Measurements from ENCODE around the gene FOSB. TPM values are rescaled to one million over a fixed set of nuclear protein-coding genes. Genes with fewer than 3 reads are reported as not detected.
A peak's percentile ranks its signal among the peaks of the same experiment; 100 is the strongest.

Gene FOSB
- total and polyA plus RNA-seq, 9 of the 15 experiments (the other 6 are each of a cell fraction or from before 2014, with no cell fraction given): 0.11 to 2.7 (median 0.73) TPM

DNA sequence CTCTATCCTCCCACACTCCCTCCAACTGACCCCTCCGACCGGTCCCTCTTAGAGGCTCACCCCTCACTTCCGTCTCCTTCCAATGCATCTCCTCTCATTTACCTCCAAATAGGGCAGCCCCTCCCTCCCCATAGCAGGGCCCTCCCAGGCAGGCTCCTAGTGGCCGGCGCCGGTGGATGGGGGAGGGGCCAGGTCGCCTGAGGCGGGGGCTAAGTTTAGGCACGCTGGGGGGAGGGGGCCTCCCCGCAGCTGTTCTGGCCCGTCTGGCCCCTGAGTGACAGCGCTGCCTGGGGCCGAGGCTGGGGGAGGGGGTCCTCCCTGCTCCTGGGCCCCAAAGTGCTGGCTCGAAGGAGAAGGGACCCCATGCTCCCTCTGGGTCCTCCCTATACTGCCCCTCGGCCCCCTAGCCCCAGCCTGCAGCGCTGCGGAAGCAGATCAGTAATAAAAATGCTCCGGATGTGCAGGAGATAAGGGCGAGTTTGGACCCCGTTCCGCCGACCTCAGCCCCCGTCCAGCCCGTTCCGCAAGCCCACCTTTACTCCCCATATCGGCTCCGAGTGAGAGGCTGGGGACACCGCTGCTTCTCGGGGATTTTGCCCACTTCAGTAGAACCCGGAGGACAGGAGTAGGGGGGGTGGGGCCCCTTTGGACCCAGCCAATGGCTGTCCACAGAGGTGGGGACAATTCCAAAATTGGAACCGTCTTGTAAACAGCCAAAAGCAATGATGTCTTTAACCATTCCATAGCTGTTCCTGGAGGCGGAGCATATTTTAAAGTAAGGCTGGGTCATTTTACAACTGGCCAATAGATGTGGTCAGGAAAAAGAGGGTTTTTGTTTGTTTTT, 25.1 kb downstream of the FOSB start (continued):
- no peak for TF ChIP-seq ZC3H8 (IDR thresholded peaks at IDR 0.05)
- TF ChIP-seq, protein P1, sequence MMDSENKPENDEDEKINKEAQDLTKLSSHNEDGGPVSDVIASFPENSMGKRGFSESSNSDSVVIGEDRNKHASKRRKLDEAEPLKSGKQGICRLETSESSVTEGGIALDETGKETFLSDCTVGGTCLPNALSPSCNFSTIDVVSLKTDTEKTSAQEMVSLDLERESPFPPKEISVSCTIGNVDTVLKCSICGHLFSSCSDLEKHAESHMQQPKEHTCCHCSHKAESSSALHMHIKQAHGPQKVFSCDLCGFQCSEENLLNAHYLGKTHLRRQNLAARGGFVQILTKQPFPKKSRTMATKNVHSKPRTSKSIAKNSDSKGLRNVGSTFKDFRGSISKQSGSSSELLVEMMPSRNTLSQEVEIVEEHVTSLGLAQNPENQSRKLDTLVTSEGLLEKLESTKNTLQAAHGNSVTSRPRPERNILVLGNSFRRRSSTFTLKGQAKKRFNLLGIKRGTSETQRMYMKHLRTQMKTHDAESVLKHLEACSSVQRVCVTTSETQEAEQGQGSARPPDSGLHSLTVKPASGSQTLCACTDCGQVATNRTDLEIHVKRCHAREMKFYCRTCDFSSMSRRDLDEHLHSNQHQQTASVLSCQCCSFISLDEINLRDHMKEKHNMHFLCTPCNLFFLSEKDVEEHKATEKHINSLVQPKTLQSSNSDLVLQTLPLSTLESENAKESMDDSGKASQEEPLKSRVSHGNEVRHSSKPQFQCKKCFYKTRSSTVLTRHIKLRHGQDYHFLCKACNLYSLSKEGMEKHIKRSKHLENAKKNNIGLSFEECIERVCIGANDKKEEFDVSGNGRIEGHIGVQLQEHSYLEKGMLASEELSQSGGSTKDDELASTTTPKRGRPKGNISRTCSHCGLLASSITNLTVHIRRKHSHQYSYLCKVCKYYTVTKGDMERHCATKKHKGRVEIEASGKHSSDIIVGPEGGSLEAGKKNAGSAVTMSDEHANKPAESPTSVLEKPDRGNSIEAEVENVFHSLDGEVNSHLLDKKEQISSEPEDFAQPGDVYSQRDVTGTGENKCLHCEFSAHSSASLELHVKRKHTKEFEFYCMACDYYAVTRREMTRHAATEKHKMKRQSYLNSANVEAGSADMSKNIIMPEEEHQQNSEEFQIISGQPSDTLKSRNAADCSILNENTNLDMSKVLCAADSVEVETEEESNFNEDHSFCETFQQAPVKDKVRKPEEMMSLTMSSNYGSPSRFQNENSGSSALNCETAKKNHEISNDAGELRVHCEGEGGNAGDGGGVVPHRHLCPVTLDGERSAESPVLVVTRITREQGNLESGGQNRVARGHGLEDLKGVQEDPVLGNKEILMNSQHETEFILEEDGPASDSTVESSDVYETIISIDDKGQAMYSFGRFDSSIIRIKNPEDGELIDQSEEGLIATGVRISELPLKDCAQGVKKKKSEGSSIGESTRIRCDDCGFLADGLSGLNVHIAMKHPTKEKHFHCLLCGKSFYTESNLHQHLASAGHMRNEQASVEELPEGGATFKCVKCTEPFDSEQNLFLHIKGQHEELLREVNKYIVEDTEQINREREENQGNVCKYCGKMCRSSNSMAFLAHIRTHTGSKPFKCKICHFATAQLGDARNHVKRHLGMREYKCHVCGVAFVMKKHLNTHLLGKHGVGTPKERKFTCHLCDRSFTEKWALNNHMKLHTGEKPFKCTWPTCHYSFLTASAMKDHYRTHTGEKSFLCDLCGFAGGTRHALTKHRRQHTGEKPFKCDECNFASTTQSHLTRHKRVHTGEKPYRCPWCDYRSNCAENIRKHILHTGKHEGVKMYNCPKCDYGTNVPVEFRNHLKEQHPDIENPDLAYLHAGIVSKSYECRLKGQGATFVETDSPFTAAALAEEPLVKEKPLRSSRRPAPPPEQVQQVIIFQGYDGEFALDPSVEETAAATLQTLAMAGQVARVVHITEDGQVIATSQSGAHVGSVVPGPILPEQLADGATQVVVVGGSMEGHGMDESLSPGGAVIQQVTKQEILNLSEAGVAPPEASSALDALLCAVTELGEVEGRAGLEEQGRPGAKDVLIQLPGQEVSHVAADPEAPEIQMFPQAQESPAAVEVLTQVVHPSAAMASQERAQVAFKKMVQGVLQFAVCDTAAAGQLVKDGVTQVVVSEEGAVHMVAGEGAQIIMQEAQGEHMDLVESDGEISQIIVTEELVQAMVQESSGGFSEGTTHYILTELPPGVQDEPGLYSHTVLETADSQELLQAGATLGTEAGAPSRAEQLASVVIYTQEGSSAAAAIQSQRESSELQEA (IDR thresholded peaks at IDR 0.05; ENCODE audit: low read depth): no peak
- TF ChIP-seq POLR2A (conservative IDR thresholded peaks at IDR 0.05): peak; percentile 77
- TF ChIP-seq TCF15 (CRISPR knock-in tag; IDR thresholded peaks at IDR 0.05): no peak
- TF ChIP-seq MAZ (CRISPR knock-in tag; conservative IDR thresholded peaks at IDR 0.05 in 1 of 2, IDR thresholded peaks at IDR 0.05 in 1 of 2): peak; percentile 91 to 95
- no peak for TF ChIP-seq KLF13 (tag; IDR thresholded peaks at IDR 0.05; ENCODE audit: borderline replicate concordance, low read depth)
- TF ChIP-seq ZBTB7A (IDR thresholded peaks at IDR 0.05; ENCODE audit: borderline replicate concordance, control insufficient read depth, low read depth, low read length): peak; percentile 75
- peak; percentile 49; the same call in 1 of the 2 replicates for TF ChIP-seq TAF7 (tag; IDR thresholded peaks at IDR 0.05)
- TF ChIP-seq U2AF2 (optimal IDR thresholded peaks at IDR 0.05; ENCODE audit: low read depth, low read length): no peak
- peak; percentile 60 for TF ChIP-seq DPF2 (IDR thresholded peaks at IDR 0.05)
- TF ChIP-seq MLLT1 (IDR thresholded peaks at IDR 0.05): no peak
- TF ChIP-seq, protein P2, sequence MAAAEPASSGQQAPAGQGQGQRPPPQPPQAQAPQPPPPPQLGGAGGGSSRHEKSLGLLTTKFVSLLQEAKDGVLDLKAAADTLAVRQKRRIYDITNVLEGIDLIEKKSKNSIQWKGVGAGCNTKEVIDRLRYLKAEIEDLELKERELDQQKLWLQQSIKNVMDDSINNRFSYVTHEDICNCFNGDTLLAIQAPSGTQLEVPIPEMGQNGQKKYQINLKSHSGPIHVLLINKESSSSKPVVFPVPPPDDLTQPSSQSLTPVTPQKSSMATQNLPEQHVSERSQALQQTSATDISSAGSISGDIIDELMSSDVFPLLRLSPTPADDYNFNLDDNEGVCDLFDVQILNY (CRISPR knock-in tag; IDR thresholded peaks at IDR 0.05): no peak
- no peak for TF ChIP-seq ZBTB43 (CRISPR knock-in tag; IDR thresholded peaks at IDR 0.05)
- TF ChIP-seq KAT7 (CRISPR knock-in tag; IDR thresholded peaks at IDR 0.05; ENCODE audit: borderline replicate concordance): peak; percentile 48; the same call in 1 of the 2 replicates
- no peak for TF ChIP-seq ZNF239 (CRISPR knock-in tag; IDR thresholded peaks at IDR 0.05)
- TF ChIP-seq PHB (CRISPR knock-in tag; IDR thresholded peaks at IDR 0.05): no peak
